ENCODE measurements around the gene BGLAP.

Gene BGLAP

GRCh38 chr1:156284112-156284511, 42.1 kb downstream of the BGLAP start, which contains the start of gene TMEM79:
TSS of gene TMEM79 (plus strand) at chr1:156284325. CDS start at chr1:156285227, 902 bp downstream.
- TF ChIP-seq GATA2 (IDR thresholded peaks at IDR 0.05; ENCODE audit: low read depth, low read length), result no peak
- TF ChIP-seq GATA3 (IDR thresholded peaks at IDR 0.05; ENCODE audit: low read depth, low read length), result no peak

- no peak for TF ChIP-seq GATA3 (IDR thresholded peaks at IDR 0.05; ENCODE audit: low read depth, low read length)
- TF ChIP-seq GATA2 (IDR thresholded peaks at IDR 0.05; ENCODE audit: low read depth, low read length), result no peak
Measured at GRCh38 chr1:156284757-156285156, 42.8 kb downstream of the BGLAP start.

GRCh38 chr1:156285437-156285836, 43.5 kb downstream of the BGLAP start:
- TF ChIP-seq GATA2 (IDR thresholded peaks at IDR 0.05; ENCODE audit: low read depth, low read length), result no peak
- no peak for TF ChIP-seq GATA3 (IDR thresholded peaks at IDR 0.05; ENCODE audit: low read depth, low read length)

- no peak for TF ChIP-seq GATA2 (IDR thresholded peaks at IDR 0.05; ENCODE audit: low read depth, low read length)
- no peak for TF ChIP-seq GATA3 (IDR thresholded peaks at IDR 0.05; ENCODE audit: low read depth, low read length)
Measured at GRCh38 chr1:156286061-156286460, 44.1 kb downstream of the BGLAP start.

GRCh38 chr1:156289857-156290256, 47.9 kb downstream of the BGLAP start:
- no peak for TF ChIP-seq GATA2 (IDR thresholded peaks at IDR 0.05; ENCODE audit: low read depth, low read length)
- TF ChIP-seq GATA3 (IDR thresholded peaks at IDR 0.05; ENCODE audit: low read depth, low read length), result no peak

- no peak for TF ChIP-seq GATA3 (IDR thresholded peaks at IDR 0.05; ENCODE audit: low read depth, low read length)
- no peak for TF ChIP-seq GATA2 (IDR thresholded peaks at IDR 0.05; ENCODE audit: low read depth, low read length)
Measured at GRCh38 chr1:156291226-156292061, 49.5 kb downstream of the BGLAP start.

Data from SH-SY5Y (cell line).